KG1 (cell line): ENCODE results near the gene DGKZ.

ENCODE experiments used
- DNase-seq: peaks from one replicate; lab custom pipeline; 2025; lab: John Stamatoyannopoulos, UW

Gene DGKZ

DNA sequence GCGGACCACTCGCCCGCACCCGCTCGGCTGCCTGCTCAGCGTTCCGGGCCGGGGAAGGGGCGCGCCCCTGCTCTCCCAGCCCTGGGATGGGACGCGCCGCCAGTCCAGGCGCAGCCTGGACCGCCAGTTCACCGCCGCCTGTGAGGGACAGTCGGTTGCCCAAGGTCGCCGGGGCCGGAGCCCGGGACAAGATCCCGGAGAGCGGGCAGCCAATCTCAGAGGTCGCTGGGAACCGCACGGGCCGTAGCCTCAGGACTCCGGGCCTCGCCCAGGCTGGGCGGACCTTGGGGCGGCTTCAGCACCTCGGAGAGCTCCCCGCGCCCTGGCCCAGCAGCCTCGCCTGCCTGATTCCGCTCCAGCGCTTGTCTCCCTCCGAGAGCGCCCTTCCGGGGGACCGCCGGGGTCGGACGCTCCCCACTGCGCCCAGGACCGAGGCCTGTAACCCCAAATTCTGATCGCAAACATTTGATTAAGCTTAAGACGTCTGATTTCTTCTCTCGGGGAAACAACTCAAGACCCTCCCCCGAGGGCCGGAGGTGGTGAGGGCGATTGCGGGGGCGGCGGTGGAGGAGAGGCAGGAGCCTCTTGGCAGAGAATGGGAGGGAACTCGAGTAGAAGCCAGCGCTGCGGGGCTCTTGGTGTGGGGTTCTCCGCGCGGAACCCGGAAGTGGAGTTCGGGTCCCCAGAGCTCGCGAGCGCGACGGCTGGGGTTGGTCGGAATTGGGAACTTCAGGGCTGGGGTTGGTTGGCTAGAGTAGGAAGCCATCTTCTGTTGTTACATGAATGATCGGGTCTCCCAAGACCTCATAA, 45.4 kb downstream of the DGKZ start:
- DNase-seq, result peak; percentile 43

DNA sequence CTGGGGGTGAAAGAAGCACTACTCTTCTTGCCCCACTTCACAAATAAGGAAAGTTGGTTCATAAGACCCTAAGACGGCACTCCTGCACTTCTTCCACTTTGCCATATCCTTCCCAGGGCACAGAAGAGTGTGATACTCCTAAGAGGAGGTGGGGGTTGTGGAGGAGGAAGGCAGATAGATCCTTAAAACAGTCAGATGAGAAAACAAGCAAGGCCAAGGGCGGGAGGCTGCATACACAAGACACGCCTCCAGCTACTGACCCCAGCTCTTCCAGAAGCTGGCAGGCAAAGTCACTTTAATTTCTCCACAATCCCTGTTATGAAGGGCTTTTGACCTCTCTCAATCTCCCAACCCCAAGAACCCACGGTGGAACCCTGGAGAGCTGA, 46.0 kb downstream of the DGKZ start:
- DNase-seq, result no peak

DNA sequence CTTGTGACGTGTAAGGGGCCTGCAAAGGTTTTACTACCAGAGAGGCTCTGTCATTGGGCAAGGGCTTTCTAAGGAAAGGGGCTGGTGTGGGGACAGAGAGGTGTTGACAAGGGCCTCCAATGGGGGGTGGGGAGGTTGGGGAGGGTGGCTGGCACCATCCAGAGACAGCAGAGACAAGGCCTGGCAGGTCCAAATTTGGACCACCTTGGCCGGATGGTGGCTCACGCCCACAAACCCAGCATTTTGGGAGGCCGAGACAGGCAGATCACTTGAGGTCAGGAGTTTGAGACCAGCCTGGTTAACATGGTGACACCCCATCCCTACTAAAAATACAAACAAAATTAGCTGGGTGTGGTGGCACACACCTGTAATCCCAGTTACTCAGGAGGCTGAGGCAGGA, 46.5 kb downstream of the DGKZ start:
- DNase-seq, result no peak

DNA sequence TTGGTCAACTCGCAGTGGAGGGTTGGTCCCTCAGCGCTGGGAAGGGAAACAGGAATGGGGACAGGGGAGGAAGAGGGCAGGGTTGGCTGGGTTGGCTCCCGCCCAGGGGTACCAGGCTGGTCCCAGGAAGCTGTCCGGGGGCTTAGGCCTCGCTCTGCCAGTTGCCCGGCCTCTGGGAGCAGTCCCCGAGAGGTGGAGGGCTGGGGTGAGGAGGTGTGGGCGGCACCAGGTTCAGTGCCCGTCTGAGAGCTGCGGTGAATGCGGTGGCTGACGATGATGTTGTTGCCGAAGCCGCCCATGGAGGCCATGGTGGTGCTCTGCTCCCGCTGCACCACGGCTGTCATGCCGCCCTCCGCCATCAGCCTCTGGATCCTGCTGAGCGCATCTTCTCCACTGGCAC, 50.3 kb downstream of the DGKZ start:
- no peak for DNase-seq

DNA sequence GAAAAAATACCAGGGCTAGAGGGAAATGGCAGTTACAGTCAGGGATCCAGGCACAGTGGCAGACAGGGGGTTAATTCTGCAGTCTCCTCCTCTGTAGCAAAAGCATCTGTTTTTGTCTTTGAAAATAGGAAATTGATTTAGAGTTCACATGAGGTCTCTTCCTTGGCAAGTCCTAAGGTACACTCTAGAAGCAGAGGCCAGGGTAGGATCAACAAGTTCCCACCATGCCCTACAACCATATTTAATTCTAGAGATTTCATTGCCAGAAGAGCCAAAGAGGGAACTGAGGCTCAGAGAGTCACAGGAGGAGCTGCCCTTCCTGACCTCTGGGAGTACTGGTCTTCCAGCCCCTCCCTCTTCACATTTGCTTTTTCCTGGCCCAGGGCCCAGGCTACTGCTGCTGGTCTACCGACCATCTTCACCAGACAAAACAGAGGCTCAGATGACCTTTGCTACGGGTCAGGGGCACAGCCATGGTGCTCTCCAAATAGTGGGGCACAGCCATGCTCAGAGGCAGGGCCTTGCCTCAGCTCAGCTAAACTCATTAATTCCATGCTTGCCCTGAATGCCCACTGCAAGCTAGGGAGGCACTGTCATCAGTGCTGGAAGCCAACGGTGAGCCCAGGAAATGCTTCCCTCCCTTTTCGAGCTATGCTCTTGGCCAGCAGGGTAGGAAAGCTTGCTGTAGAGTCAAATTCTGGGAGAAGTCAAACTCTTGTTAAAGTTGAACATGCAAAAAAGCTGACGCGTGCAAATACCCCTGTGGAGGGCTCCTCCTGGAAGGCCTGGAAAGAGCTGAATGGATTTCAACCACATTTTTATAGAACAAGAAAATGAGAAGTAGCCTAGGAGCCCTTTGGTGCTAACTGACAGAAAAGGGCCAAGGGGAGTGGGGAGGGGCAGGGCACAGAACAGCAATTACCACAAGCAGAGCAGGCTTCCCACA, 56.0 kb downstream of the DGKZ start:
- DNase-seq, result no peak

DNA sequence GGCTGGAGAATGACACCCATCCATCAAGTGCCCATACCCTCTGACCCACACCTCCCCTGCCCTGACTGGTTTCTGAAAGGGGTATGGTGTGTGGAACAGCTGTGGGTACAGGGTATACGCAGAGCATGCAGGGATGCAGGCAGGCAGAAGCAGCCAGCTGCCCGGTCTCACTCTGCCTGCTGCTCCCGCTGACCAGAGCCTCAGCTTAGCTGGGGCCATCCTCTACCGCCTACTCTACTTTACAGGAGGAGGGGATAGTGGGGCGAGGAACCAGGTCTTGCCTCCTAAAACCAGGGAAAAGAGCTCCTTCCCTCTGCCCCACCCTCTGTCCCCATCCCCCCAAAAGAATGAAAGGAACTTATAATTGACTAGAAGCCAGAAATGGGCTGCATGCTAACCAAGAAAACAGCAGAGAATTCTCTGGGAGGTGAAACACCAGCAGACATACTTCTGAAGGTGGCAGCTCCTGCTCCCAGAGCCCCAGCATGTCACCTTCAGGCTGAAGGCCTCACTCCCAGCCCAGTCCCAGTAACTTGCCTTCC, 57.3 kb downstream of the DGKZ start:
- no peak for DNase-seq

DNA sequence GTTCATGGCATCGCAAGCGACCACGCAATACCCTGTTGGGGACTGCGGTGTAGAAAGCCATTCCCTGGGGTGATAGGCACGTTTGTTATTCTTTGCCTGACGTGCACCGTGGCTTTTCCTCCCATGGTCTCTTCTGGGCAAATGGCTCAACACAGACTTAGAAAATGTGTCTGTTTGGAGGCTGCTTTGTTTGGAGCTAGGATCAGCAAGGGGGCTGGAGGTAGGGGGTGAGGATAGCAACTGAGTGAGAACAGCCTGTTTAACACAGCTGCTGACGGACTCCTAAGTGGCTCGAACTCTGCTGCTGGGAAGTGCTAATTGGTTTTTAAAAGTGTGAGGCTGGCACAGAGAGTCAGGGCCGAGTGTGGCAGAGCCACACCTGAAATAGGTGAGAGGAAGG, 60.4 kb downstream of the DGKZ start:
- DNase-seq, result no peak

DNA sequence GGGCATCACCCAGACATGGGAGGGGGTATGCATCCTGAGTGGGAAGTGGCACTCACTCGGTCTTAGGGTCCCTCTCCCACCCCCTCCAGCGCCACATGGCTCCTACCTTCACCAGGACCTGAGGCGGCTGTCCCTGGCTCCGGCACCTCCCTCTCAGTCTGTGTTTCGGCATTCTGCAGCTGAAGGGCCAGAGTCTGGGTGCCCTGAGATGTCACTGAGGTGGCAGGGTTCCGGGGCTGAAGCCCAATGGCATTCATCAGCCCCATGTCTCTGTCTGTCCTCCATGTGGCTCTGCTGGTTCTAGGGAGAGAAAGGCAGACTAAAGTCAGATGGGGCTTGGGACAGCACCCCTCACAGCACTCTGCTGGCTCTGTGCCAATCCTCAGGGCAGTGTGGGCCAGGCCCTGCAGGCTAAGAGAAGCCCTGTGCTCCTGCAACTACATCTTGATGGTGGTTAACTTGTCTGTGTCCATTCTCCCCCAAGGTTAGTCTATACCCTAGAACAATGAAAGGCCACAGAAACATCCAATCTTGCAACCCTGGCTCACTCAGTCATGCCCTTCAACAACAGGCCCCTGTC, 61.2 kb downstream of the DGKZ start:
- DNase-seq, result no peak

DNA sequence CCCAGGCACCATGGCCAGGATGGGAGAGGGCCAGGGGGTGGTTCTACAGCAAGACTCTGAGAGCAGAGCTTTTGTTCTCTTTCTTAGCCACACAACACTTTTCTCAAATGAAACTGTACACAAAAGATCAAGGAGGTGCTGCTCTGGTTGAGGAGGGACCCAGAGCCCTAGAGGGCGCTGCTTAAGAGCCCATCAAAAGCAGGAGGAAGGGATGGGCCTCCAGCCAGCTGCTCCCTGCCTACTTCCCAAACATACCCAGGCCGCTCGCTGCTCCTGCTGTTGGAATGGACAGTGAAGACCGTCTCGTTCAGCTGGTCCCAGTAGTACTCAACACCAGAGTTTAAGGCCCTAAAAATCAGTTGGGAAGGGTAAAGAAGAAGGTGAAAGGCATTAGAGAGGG, 62.8 kb downstream of the DGKZ start:
- DNase-seq, result no peak

DNA sequence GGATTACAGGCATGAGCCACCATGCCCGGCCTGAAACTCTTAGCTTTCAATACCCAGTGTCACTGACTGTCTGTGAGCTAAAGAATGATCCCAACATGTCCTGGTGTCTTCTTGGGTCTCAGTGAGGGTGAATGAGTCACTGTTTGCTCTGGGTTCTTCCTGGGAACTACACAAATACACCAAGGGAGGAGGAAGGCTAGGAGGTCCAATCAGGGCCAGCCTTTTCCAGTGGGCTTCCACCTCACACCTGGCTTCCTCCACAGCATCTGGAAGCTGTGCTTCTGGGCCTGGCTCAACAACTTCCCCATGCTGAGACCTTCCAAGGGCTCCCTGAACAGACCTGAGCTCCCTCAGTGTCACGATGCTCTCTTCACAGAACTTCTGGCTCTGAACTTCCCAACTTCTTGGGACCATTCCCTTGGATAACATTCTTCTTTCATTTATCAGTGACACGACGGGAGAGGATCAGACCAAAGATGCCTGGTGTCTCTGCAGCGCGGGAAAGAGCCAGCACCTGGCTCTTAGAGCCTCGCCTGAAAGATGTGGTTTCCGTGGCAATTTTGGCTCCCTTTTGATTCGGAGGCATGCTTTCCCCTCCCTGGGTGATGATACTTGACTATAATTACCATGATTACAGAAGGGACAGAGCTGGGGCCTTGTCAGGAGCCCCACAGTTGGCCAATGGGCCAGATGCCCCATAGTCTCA, 66.7 kb downstream of the DGKZ start:
- no peak for DNase-seq

DNA sequence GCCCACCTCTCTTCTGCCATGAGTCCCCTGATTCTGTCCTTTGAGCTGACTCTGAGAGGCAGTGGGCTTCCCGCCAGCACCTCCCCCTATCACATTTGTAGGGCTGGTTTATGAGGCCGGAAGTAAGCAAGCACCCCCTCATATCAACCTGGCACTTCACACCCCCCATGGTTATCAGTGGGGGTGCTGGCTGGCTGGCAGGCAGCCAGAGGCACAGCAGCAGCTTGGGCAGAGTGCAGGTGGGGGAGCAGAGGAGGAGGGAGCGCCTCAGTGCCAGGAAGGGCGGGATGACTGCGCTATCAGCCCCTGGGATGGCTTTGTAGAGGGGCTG, 67.2 kb downstream of the DGKZ start:
- DNase-seq, result no peak

DNA sequence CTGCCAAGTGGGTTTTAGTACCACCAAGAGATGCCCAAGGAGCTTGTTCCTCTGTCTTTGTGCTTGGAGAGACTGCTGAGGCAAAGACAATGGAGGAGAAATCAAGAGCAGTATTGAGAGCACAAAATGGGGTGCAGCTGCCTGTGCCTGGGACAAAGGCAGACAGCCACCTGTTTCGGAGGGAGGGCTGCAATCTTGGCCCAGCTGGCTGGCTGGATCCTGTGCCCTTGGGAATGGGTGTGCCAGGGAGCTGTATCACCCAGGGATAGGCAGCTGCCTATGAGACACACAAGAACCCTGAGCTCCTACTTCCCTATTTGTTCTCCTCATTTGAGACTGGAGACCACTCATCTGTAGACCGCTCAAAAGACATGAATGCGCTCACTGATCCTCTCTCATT, 67.6 kb downstream of the DGKZ start:
- no peak for DNase-seq

DNA sequence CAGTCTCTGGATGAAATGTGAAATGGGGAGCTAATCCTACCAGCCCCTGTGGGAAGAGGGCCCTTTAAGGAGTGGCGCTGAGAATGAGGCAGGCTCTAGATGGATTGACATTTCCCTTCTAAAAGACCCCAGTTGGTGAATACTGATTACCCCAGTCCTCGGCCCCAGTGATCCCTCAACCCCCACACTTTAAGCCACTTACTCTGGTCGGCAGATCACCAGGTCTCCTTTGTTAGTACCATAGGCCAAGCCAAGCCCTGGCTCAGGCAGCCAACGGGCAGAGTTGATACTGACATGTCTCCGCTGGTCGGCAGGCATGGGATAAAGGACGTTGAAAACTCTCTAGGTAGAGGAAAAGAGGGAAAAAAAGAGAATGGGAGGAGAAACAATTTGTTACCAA, 70.4 kb downstream of the DGKZ start:
- no peak for DNase-seq

DNA sequence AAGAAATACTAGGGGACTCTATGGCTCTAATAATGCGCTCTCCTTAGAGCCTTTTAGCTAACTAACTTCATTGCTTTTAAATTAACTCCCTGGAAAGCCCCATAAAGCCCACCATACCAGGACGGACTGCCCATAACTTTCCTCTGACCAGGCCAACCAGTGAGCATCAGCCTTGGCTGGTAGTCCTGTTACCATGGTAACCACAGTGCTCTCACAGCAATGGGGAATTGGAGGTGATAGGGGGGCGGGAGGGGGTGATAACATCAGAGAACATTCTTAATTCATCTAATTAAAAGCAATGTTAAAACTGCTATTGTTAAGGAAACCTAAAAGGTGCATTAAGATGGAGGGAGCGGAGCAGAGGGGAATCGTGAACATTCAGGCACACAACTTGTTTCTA, 71.5 kb downstream of the DGKZ start:
- DNase-seq, result no peak

DNA sequence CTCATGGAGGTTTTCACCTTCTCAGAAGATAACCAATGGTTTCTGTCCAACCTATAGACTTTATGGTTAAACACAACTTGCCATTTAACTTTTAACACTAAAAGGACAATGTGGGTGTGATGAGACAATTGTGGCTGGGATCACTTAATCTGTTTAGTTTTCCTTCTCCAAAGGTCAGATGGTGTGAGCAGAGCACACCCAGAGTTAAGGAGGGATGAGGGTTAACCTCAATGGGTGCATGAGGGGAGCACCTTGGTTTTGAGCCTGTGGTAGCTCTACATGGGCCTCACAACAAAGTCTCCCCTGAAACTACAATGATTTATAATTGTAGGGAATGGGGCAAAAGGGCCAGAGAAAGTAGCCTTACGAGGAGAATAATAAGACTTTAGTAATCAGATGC, 73.2 kb downstream of the DGKZ start:
- DNase-seq, result no peak

DNA sequence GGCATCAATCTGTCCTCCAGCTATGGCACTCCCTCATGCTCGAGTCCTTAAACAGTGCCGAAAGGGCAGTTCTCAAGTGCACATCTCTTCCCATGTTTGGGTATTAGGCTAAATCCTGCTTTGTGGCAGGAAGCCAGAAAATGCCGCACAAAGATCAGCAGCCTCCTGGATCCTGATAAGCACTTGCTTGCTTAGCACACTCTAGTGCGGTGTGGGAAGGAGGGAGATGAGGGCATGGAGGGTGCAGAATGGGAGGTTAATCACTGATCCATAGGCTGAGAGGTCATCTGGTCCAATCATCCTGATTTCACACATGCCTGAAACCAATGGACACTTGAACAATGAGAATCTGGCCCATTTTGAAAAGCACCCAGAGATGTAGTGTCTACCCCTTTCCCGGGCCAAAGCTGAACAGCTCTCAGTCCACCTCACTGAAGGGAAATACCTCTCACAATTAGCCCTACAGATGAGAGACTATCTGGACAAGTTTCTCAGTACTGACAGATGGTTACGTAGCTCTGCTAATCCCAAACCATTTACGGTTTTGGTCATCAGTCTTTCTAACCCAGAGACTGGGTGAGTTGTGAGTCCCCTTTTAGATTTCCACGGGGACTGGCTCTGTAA, 74.1 kb downstream of the DGKZ start:
- DNase-seq, result no peak

DNA sequence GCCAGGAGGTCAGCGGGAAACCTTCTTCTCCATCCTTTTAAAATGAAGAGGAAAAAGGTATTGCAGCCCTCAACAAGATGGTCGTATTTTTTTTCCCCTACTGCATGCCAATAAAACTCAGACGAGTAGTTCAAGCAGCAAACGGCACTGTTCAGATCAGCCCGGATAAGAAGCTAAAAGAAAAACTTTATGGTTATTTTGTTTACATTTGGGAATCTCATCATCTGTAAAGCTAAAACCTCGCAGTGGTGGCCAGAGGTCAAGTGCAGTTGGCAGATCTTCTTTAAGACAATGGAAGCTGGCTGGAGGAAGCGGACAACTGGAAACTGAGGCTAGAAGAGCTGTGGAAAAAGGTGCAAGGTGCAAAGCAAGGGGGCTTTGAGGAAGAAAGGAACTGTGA, 75.3 kb downstream of the DGKZ start:
- DNase-seq, result no peak

DNA sequence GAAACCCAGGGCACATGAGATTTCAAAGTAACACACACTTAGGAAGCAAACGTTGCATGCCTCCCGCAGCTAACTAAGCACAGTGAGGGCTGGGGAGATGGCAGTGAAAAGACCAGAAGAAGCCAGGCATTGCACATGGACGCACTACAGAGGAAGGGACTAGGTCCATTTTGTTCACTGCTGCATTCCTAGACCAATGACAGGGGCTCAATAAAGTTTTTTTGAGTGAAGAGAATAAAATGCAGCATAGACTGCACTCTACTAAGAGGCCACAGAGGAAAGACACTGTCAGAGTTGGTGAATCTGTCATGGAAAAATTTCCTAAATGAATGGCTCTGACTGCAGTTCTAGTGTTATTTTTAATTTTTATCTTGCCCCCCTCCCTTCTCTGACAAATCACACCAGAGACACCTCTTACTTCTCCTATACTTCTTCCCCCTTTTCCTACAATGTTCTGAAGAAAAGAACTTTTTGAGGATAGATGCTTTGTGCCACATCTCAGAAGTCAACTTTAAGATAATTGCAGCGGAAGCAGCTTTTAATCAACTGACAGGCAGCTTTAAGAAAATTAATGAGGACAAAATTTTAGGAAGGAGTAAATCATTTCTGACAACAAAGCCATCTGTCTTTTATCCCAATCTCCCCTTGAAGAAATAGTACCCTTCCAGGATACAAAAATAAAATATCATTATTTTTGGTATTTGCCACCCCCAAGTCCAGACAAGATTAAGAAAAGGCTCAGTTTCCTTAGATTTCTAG, 79.1 kb downstream of the DGKZ start:
- DNase-seq, result no peak

DNA sequence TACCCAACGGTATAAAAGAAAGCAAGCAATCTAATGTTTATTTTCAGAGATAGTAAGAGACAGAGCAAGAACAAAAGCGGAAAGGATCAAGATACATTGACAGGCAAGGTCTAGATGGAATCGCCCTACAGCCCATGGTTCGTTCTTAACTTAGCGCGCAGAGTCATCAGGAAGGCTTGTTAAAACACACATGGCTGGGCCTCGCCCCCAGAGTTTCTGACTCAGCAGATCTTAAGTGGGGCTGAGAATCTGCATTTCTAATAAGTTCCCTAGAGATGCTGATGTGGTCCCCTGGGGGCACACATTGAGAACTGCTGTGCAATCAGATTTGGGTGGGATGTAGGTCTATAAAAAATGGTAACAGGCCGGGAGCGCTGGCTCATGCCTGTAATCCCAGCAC, 80.1 kb downstream of the DGKZ start:
- DNase-seq, result no peak

DNA sequence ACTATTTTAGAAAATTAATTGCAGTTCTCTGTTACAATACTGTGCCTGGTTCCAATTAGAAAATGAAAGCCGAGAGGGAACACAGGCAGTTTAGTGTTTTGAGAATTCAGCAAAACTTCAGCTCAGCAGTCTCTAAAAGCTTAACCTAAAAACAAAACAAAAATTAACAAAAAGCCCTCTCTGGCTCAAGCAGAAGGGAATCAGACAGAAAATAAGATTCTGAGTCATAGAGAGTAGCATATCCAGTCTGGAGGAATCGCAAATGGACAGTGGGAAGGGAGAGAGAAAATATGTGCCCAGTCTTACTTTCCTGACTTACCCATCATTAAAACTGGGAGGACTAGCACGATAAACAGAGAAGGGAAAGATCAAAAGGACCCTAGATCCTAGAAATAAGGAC, 82.5 kb downstream of the DGKZ start:
- DNase-seq, result no peak
